Activated T-cell treated with anti-CD3 and anti-CD28 coated beads, Interleukin-2, amount 50 U/mL, for 1 hour (primary cell): ENCODE data around the gene RAD51D.
A peak's percentile ranks its signal among the peaks of the same experiment; 100 is the strongest.
"Not testable (repeated sequence)": the region's sequence is repeated elsewhere in the genome, so short reads cannot be mapped to it uniquely, and the experiment has no call there.

Experiments used
- DNase-seq: peaks from one replicate; pipeline ENCODE4 v3.0.0-alpha.2; 2020

RAD51D gene

GRCh38 chr17:35064516-35065215, 55.0 kb downstream of the RAD51D start:
- DNase-seq, result no peak

- DNase-seq, result peak; percentile 77
Observed at GRCh38 chr17:35063514-35064223, 56.0 kb downstream of the RAD51D start, which contains the start of gene RFFL. Gene RFFL (minus strand): TSS chr17:35063707. CDS start chr17:35026553, 37,154 bp downstream.

- DNase-seq, result no peak
Observed at GRCh38 chr17:35062308-35062707, 57.4 kb downstream of the RAD51D start.

DNA sequence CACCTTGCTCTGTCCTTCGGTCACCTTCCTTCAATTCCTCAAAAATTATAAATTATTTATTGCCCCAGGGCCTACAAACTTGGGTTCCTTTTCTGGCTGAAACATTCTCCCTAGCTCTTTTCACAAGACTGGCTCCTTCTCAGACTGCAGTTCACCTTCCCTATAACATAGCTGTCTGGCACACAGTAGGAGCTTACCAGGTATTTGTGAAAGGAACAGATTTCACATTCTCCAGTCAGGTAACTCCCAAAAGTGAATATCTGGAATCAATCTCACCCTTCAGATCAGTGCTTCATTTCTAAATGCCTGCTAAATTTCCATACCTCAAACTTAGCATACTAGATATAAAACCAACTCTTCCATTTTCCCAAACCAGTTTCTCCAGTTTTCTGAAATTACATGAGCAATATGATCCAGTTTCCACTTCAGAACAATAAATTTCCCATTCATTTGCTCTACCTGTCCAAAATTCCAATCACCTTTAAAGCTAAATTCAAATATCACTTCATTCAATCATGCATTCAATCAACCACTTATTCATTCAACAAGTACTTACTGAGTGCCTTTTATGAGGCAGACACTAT, 62.2 kb downstream of the RAD51D start:
- no peak for DNase-seq

DNA sequence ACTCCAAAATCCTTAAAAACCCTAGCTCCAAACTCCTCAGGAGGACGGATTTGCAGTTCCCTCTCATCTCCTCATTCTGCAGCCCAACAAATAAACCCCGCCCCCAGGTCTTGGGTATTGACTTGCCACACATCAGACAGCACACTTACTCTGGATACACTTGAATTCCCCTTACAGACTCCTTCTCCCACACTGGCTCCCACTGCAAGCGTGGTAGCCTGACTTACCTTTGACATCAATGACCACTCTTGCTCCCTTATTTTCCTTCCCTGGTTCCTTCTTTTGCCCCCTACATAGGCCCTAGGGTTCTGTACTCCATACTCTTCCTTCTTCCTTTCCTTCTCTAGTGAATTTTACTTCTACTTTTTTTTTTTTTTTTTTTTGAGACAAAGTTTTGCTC, 63.6 kb downstream of the RAD51D start:
- no peak for DNase-seq

DNA sequence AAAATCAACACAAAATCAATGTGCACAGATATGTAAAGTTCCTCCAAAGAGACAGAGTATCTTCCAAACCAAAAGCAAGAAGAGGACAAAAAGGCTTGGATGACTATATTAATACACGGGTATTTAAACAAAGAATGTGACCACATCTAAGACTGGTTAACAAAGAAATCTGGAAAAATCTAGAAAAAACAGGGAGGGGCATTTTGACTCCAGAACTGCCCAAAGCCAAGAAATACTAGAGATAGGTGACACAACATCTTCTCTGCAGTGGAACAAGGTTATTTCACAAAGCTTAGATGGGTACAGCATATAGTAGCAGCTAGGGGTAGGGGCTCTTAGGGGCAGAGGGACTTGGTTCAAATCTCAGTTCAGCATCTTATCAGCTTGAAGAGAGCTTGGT, 66.5 kb downstream of the RAD51D start:
- no peak for DNase-seq

DNA sequence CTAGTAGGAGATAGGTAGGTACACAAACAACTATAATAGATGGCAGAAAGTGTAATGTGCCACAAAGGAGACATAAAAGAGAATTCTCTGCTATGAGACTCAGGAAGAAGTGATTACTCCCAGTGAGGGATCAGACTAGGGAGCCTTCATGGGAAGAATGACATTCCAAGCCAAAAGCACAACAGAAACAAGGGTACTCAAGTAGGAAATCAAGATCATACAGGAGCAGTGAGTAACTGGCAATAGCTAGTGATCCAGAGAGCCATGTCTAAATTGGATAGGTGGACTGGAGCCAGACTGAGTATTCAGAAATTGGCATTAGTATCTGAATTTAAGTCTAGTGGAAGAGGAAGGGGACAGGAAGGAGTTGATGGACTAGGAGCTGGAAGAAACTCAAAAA, 66.9 kb downstream of the RAD51D start:
- no peak for DNase-seq

- no peak for DNase-seq
Observed at GRCh38 chr17:35052241-35052610, 67.4 kb downstream of the RAD51D start.

- no peak for DNase-seq
Observed at GRCh38 chr17:35051579-35052240, 68.0 kb downstream of the RAD51D start.

- DNase-seq, result no peak
Observed at GRCh38 chr17:35051183-35051578, 68.5 kb downstream of the RAD51D start.

DNA sequence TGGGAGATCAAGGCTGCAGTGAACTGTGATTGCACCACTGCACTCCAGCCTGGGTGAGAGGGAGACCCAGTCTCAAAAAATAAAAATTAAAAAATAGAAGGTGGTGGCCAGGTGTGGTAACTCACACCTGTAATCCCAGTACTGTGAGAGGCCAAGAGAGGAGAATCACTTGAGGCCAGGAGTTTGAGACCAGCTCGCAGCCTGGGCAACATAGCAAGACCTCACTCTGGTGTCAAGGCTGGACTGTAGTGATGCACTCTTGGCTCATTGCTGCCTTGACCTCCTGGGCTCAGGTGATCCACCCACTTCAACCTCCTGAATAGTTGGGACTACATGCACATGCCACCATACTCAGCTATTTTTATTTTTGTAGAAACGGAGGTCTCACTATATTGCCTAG, 69.5 kb downstream of the RAD51D start:
- no peak for DNase-seq

DNA sequence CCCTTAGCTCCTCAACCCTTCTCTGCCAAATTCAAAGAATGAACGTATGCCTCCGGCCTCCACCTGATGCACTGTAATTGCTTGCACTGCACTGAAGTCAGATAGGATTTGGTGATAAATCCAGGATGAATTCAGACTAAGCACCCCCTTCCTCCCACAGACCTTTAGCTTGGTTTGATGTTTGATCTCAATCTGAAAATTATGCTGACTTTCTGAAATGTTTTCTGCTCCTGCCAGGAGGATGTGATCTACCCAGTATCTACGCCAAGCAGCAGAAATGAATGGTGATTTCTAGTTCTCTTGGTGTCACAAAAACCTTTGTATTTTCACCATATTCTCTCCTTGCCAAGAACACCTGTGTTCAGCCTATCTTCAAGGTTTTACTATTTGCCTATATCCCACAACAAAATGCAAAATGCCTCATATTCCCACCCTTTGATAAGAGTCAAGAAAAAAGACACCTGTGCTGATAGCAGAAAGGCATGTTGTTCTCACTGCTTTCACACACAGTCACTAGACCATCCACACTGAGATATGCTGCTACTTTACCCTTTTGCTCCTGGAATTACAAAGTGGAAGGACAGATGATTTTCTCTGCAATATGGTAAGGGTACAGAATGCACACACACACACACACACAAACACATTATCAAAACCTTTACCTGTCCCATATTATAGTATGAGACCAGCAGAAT, 70.8 kb downstream of the RAD51D start:
- no peak for DNase-seq

- no peak for DNase-seq
Observed at GRCh38 chr17:35046740-35047283, 72.8 kb downstream of the RAD51D start.

GRCh38 chr17:35046245-35046644, 73.4 kb downstream of the RAD51D start:
- DNase-seq, result no peak

GRCh38 chr17:35045458-35045979, 74.1 kb downstream of the RAD51D start:
- not testable (repeated sequence) for DNase-seq

DNA sequence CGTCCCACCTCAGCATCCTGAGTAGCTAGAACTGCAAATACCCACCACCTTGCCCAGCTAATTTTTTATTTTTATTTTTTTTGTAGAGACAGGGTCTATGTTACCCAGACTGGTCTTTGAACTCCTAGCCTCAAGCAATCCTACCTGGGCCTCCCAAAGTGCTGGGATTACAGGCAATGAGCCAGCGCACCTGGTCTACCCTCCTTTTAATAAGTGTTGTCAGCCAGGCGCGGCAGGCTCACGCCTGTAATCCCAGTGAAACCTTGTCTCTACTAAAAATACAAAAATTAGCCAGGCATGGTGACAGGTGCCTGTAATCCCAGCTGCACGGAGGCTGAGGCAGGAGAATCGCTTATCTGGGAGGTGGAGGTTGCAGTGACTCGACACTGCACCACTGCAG, 75.5 kb downstream of the RAD51D start:
- no peak for DNase-seq
